ENCODE data around the gene SDK1.

Gene SDK1

DNA sequence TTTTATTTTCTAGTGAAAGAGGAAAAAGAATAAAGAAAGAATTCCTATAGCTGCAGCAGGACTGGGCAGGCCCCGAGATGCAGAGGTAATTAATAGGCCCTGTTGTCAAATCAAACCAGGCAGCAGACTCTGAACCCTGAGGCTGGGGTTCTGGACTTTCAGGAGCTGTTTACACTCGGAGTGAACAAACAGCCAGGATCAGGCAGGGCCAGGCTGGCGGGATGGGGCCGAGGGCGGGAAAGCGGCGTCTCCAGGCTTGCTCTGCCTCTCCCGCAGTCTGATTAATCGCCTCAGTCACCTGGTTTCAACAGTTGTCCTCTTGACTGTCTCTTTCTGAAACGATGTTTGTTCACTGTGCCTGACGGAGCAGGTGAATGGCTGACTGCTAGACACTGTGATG, 705.6 kb downstream of the SDK1 start:
- DNase-seq: no peak

DNA sequence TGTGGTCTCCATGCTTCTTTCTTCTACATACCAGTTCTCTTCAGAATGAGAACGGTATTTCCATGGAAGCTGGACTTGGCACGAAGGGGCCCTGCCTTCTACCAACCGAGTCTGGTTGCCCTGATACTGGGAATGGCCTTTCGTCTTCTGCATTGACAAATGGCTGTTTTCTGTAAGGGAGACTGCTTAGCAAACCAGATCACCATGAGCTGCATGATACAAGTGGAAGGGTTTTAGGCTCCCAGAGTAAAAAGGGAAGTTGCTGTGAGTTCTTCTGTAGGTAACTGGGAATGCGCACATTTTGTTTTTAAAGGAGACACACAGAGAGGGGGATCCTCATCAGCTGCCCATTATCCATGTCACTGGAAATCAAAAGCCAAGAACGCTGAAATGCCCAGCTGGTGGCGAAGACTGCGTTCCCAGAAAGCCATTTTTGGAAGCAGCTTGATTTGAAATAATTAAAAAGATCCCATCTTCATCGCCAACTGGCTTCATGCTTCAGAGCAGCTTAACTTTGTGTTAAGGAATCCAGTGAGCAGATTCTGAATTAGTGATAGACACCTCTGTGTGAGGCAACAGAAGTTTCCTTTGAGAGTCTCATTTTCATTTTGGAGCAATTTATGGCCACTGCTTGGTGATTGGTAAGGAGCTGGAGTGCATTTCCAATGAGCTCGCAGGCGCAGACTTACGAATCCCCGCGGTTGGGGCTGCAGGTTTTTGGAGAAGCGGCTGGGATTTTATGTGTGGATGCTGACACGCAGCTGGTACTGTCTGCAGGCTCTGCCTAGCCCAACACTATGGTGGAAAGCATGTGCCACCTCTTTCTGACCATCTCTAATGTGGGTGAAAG, 708.4 kb downstream of the SDK1 start:
- no peak for DNase-seq

DNA sequence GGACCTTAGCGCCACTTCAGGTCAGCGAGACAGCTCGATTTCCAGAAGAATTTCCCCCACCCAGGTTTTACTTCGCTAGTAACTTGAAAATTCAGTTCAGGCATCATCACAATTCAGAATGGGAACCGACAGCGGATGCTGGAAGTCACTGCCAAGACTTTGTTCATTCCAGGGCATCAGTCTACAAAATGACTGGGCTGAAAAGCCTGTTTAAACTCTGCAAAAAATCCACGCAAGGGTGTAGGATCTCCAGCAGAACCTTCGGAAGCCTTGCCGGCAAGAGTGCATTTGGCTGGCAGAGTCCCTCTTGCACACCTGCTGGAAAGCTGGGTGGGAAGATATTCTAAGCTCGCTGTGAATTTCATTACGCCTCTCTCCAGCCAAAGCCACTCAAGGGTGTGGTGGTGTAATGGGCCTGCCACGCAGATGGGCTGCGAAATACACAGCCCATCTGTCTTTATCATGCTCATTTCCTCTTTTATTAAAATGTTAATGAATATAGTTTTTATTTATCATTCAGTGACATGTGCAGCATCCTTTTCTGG, 709.1 kb downstream of the SDK1 start:
- no peak for DNase-seq

DNA sequence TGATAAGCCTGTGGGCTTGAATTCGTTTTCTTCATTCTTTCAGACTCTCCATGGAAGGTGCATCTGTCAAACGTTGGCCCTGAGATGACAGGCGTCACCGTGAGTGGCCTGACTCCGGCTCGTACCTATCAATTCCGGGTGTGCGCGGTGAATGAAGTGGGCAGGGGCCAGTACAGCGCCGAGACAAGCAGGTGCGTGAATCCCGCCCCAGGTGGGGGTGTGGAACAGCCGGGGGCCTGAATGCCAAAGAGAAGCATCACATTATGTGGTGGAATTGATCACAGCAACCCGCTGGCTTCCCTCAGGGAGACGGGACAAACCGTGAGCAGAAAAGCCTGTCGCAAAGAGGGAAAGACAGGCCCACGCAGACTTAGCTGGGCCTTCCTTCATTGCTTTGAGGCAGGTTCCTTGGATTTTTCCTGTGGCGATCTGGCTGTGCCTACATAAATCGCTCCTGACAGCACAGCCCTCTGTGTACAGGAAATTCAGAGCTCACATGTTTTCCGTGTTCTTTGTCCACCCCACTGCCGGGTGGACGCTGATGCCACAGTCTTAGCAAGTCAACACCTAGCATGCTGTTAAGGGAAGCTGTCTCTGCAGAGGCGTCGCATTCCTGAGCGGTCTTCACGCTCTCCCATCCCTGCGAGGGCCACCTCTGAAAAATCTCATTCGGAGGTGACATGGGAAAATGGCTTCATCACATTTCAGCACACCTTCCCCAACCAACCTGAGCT, 710.0 kb downstream of the SDK1 start:
- no peak for DNase-seq

DNA sequence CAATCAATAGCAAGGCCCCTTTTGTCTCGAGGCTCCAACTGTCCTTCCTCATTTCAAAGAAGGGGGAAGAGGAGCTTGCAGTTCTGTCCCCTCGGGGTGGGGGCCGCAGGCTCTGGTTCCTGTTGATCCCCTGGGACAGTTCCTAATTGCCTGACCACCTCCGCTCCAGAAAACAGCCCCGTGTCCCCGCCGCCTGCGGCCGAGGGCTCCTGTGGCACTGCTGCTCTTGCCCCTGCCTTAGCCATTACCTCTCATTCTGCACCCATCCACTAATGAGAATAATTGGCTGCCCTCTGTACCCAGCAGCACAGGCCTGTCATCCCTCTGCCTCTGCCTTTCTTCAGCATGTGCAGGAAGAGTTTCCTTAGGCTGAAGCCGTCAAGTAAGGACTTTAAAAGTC, 712.7 kb downstream of the SDK1 start:
- no peak for DNase-seq

DNA sequence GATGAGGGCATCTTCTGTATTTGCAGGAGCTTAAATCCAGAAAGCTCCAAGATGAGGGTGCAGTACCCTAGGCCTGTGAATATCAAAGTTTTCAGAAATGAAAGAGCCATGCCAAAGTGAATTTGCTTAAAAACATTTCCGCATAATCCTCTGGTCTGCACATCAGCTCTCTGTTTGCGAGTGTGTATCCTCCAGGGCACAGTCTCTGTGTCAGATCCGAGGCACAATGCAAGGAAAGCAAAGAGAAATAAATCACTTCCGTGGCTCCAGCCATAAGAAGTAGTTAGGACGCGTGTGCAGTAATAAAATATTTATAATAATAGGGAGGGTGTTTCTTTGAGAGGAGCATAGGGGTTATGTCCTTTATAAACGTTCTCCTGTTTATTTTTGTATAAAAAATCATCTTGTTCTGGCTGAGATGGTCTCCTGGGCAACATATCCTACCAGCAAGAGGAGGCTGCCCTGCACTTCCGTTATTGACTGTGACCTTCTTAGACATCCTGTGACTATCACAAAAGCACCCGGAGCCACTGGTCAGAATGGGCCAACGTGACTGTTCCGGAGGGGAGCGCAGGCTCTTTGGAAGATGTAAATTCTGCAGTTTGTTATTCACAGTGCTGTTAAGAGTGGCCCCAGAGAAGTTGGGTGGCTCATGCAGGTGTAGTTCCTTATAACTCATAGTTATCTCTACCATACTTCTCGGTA, 713.4 kb downstream of the SDK1 start:
- DNase-seq: no peak

DNA sequence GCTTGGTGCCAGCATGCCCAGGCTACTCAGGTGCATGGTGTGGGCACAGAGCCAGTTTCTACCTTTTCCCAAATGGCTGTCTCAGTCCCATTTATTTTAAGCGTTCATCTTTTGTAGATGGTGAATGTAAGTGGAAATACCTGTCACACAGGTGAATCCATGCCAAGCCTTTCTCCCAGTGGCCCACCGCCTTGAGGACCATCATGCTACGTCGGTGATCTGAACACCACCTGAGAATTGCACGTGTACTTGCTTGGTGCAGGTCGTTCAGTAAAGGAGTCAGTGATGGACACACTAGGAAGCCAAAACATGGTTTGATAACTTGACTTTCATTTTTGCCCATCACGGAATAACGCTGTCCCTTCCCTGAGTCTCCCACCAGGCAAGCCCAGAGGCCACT, 714.3 kb downstream of the SDK1 start:
- DNase-seq: no peak

DNA sequence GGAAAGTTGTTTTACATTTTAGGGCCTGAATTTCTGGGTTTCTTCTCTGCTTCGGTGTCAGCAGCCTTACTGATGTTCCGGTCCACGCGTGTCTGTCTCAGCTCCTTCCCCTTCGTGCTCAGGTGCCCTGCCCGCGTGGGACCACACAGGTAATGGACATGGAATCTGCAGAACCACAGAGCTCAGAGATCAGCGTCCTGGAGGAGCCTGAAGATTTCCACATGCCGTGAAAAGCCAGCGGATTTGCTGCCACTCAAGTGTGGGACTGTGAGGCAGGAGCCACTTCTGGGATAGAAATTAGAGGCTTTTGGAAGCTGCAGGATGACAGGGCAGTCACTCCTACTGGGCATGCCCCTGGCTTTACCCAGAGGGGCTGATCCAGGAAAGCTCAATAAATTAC, 714.9 kb downstream of the SDK1 start:
- DNase-seq: no peak

DNA sequence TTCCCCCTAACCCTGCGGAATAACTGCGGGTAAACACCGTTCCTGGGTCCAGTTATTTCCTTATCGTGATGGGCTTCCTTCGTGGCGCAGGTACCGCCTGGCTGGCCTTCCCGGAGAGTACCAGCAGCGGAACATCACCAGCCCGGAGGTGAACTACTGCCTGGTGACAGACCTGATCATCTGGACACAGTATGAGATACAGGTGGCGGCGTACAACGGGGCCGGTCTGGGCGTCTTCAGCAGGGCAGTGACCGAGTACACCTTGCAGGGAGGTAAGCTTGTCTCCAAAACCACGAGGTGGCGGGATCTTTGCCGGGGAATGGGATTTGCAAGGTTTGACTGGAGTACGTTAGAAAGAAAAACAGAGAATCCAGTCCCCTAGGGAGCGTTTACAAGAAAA, 716.0 kb downstream of the SDK1 start:
- no peak for DNase-seq

DNA sequence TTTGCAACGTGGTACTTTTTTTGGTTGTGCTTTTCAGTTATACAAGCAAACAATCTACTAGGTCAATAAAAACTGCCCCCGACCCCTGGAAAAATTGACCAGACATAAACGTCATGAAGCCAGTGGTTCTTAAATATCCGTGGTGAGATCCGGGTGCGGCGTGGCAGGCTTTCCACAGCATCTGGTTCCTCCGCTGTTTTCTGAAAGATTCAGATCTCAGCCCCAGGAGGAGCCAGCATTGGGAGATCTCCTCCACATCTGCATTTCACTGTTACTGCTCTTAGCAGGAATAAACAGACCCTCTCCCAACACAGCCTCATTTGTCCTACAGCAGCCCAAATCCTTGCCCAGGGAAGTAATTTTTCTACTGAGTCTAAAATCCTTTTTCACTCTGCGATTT, 716.7 kb downstream of the SDK1 start:
- no peak for DNase-seq

DNA sequence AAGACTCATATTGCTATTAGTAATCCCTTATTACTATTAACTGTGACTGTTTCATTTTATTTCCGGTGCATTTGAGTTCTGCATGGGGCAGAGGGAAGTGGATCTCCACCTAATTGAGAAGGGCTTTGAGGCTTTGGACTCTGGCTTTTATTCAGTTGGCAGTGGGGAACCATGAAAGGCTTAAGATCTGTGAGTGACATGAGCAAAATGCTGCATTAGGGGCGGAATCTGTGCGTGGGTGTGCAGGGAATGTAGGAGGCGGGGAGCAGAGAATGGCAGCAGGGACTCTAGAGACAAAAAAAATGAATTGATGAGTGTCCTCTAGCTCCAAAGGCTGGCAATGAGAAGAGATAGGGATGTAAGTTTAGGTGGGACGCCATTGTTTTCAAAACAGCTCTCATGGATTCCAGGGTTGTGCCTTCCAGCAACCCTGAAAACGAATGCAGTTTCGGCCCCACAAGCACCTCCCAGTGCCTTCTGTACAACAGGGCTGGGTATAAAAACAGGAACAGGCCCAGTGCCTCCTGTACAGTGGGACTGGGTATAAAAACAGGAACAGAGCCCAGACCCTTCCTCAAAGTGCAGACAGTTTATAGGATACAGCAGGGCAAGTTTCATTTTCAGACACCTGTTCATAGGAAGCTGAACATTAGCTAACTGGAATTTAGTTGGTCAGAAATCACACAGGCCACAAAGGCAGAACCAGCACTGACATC, 717.7 kb downstream of the SDK1 start:
- no peak for DNase-seq

DNA sequence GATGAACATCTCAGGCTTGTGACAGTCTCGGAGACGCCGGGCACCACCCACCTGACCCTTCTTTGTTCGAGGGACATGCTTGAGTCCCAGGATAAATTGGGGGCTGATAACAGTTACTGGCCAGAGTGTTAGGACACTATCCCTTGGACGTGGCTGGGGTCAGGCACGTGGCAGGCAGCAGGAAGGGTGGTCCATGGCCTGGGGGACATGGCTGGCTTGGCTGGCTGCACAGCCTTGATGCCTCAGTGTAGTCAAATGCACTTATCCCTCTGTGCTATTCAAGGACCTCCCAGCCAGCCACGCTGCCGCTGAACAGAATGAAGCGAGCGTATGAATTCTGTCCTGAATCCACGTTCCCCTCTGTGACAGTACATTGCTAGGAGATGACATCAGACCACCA, 719.0 kb downstream of the SDK1 start:
- no peak for DNase-seq

DNA sequence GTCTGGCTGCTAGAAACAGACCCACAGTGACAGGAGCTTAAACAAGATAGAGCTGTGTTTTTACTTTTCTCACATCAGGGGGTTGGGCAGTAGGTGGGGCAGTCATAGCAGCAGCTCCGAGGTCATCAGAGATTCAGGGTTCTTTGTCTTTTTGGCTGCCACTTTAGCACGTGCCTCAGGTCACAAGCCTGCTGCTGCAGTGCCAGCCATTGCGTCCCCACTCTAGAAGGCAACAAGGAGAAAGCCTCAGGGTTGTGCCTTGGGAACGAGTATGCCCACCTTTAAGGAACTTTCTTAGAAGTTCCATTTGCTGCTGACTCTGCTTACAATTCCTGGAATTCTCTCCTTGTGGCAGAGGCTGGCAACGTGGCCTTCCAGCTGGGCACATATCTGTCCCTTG, 720.4 kb downstream of the SDK1 start:
- DNase-seq: no peak

DNA sequence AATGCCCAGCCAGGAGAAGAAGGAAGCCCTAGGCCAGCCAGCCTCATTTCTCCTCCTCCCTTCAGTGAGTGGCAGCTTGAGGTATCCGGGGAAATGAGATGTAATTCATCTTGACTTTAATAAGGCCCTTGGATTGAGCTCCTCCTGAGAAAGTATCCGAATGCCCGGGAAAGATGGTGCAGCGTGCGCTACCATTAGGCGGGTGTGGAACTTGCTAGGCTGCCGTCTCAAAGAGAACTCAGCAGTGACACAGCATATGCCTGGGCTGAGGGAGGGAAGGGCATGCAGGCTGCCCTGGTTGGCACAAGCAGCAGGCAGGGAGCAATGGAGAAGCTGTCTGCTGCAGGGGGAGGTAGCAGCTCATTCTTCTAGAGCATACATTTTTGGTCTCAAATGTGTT, 721.2 kb downstream of the SDK1 start:
- DNase-seq: no peak

DNA sequence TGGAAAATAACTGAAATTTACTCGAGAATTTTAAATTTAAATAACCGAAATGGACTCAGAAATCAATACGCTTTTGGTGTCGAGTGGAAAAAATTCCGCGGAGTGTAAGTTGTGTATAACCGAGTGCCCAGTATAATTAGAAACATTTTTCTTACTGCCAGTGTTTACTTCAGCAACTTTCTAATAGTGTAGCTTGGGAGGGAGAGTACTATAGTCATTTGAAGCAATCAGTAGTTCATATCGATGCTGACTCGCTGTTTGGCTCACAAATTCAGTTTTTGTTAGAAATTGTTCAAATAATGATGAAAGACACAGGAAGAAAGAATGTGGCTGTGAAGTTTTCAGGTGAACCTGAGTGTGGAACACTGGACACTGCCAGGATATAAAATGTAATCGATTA, 722.5 kb downstream of the SDK1 start:
- no peak for DNase-seq

DNA sequence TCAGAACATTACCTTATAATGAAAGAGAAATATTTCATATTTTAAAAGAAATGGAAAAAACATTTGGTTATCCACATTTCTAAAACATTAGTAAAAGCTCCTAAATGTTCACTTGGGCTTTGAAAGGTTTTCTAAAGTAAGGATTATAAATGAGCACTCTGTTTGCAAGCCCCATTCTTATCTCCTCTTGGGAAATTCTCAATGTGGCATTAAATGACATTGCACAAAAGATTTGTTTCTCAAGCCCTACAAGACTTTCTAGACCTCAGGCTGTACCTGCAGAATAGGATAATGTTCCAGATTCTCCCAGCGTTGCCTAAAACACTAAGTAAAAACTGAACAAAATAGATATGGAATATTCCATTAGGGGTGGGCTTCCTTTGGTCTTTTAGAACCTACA, 723.1 kb downstream of the SDK1 start:
- DNase-seq: no peak

DNA sequence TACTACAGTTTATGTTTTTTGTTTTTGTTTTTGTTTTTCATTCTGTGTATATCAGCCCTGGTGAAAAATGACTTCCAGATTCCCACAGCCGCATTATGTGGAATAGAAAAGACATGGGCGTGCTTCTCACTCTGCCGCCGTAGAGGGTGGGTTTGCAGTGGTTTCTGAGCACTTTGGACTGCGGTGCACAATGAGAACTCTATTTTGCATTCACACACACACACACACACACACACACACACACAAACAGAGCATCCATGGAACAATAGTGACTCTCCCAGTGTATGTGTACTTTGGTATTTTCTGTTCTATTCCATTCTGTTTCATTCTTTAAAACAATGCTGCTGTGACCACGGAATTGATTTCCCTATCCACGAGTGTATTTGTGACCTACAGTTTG, 723.8 kb downstream of the SDK1 start:
- no peak for DNase-seq

DNA sequence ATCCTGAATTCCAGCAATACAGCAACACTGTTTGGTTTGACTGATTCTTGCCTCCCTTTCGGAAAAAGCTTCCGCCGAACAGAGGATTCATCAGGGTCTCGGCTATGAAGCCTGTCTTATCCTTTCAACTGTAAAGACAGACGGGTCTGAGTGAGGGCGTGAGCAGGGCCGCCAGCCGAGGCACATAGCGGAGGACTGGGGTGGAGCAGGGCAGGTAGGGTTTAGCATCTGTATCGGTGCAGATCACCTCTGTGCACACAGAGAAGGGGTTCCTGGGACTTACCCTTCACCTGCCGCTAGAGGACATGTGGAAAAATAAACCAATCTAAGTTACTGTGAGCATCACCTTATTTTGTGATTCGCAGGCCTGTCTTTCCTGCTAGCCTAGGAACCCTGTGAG, 724.2 kb downstream of the SDK1 start:
- no peak for DNase-seq

DNA sequence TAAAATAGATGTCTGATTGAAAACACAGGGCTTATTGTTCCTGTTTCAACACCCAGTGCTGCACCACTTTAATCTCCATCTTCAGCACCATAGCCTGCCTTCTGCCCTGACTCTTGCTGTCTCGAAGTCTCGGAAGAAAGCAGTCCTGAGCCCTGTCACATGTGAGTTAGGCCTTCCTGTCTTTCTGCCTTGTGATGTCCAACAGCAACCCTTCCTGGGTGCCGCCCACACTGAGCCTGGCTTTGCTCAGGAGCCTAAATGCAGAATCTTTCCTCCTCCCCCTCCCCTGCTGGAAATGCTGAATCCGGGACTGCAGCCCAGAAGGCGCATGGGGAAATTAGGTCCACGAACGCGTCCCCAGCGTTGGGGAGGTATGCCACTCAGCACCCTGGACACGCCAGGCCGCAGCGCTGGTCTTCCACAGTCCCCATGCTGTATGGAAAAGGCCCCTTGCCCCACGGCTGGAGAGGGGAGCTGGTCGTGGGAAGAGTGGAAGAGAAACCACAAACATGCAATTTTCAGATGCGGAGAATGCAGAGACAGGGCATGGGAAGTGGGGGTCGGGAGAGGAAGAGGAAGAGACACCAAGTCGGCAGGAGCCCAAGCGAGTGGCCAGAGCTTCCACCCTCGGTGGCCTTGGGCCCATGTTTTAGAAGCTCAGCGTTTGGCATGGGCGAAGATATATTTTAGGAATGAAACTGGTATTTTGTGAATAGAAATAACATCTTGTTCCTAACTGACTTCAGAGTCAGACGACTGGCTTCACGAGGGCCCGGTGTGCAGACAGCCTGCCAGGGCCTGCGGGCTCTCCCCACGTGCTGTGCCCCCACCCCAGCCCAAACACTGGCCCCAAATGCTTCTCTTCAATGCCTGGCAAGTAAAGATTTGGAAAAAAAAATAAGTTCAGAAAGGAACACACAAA, 724.9 kb downstream of the SDK1 start:
- no peak for DNase-seq

DNA sequence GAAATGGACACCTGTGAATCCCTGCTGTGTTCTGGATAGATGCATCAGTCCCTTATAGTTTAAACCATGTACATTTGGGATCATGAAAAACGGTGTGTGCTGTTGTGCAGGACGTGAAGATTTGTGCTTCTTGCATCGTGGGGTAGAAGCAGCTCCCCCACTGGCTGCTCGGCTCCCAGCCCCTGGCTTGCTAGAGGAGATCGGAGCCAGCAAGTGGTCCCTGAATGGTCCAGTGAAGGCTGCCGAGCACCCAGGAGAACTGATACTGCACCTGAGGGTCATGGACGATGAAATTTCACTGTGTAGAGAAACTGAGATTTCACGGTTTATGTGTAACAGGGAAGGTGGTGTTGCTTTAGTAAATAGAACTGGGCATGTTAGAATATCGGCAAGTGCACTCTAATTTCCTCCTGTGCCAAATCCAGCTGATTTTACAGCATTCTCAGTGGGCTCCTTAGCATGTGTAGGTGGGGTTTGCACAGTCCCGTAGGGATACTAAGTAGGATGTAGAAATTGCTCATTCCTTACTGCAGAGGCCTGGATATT, 726.0 kb downstream of the SDK1 start:
- DNase-seq: no peak

DNA sequence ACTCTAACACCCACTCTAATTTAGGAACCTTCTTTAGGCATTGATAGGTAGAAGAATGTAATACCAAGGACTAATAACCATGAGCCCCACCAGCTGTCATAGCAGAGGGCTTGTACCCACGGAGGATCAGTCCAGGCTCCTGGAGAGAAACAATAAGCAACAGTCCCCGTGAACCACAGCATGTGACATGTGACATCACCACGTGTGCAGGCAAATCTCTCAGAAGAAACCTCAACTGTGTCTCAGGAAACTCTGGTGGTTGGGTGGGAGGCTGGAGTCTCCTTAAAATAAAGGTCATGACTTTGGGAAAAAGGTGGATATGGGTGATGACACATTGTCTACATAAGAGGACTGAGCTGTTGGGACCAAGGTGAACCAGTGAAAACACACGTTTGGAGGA, 727.2 kb downstream of the SDK1 start:
- no peak for DNase-seq

DNA sequence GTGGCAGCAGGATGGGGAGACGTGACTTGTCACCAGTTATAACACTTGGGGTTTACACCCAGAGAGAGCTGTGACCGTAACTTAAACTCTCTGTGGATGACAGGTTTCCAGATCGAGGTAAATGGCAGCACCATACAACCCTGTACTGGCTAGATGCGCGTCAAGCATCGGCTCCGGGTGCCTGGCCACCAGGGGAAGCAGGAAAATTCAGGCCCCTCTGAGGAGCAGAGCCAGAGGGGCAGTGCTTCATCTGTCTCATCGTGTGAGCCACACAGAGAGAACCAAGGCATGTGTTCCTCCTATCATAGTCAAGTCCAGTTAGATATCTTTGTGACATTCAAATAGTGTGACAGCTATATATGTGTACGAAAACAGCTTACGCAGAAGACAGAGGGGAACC, 728.9 kb downstream of the SDK1 start:
- no peak for DNase-seq
